GM12874 (cell line): ENCODE measurements around the gene ILF2.

Experiments used
- CTCF ChIP-seq: IDR thresholded peaks from 2 replicates; pipeline ENCODE4 v1.5.1; 2011; ENCODE audit warnings: low read depth, mild to moderate bottlenecking, control low read depth, low read length, moderate library complexity; ENCODE audit not compliant: insufficient read depth

Gene ILF2

GRCh38 chr1:153685544-153686340 lies 14.9 kb upstream of the ILF2 start:
- TF ChIP-seq CTCF: no peak

DNA sequence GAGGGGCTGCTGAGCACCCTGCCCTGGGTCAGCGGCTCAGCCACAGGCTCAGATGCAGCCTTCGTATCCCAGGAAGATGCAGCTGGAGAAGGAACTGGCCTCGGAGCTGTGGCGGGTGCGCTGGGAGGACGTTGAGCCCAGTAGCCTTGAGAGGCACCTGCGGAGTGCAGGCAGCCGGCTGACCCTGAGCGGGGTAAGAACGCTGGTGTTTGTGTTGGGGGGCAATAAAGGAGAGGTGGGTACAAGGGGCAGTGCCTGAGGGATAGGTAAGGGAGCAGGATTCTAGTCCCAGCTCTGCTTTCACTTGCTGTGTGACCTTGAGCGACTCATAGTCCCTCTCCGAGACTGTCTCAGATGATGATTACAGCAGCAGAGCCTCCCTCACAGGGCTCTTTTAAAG lies 14.1 kb upstream of the ILF2 start:
- TF ChIP-seq CTCF: no peak

DNA sequence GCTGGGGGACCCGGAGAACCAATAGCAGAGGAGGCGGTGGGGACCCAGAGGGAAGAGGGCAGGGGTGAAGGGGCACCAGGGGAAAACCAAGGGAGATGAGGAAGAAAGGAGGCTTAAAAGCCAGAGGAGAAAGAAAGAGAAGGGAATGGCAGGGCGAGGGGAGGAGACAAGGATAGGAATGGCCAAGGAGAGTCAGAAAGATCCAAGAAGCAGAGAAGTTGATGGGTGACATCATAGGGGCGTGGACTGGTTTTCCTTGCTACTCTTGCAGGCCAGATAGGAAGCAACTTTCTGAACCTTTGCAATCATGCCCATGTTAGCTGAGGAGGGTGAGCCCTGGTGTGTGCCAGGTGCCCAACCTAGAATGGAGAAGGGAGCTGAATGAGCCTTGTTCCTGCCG lies 13.1 kb upstream of the ILF2 start:
- no peak for TF ChIP-seq CTCF

DNA sequence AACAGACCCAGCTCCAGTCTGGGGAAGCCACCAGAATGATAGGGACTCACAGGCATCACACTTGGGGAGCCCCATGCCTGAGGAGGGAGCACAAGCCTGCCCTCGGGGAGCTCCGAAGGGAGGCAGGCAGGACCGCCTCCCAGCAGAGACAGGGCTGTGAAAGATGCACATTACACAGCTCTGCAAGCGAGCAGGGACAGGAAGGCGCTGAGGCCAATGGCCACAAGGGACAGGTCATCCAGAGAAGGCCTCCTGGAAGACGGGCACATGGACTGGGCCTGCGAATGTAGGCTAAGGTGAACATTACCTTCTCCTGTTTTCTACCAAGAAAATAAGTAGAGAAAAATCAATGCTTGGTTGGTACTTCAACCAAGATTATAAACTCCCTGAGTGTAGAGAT lies 11.9 kb upstream of the ILF2 start:
- no peak for TF ChIP-seq CTCF

DNA sequence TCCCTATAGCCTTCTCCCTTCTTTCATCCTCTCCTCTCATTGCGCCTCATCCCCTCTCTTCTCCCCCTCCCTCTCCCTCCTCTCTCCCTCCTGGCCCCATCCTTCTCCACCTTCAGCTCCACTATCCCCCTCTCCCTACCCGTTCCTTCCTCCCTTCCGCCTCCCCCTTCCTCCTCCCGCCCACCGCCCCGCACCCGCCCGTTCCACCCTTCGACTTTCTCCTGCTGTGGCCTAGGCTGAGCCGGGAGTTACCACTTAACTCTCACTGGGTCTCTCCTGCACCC lies 9.3 kb upstream of the ILF2 start:
- TF ChIP-seq CTCF: no peak

GRCh38 chr1:153679337-153680119 lies 8.7 kb upstream of the ILF2 start:
- TF ChIP-seq CTCF: peak; percentile 7; the same call in 1 of the 2 replicates

DNA sequence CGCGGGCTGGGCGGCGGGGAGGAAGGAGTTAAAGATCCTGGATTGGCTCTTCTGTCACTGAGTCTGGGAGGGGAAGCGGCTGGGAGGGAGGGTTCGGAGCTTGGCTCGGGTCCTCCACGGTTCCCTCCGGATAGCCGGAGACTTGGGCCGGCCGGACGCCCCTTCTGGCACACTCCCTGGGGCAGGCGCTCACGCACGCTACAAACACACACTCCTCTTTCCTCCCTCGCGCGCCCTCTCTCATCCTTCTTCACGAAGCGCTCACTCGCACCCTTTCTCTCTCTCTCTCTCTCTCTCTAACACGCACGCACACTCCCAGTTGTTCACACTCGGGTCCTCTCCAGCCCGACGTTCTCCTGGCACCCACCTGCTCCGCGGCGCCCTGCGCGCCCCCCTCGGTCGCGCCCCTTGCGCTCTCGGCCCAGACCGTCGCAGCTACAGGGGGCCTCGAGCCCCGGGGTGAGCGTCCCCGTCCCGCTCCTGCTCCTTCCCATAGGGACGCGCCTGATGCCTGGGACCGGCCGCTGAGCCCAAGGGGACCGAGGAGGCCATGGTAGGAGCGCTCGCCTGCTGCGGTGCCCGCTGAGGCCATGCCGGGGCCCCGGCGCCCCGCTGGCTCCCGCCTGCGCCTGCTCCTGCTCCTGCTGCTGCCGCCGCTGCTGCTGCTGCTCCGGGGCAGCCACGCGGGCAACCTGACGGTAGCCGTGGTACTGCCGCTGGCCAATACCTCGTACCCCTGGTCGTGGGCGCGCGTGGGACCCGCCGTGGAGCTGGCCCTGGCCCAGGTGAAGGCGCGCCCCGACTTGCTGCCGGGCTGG lies 7.9 kb upstream of the ILF2 start, which contains the start of gene NPR1:
TSS of gene NPR1 (plus strand) at position 170 of the 818 bp plus-strand sequence. CDS start at position 591, 421 bp downstream.
- TF ChIP-seq CTCF: no peak
